ENCODE results near the gene POU2F1.

GRCh38 chr1:167247754-167248153 lies 27.1 kb downstream of the POU2F1 start:
- TF ChIP-seq, protein P1, sequence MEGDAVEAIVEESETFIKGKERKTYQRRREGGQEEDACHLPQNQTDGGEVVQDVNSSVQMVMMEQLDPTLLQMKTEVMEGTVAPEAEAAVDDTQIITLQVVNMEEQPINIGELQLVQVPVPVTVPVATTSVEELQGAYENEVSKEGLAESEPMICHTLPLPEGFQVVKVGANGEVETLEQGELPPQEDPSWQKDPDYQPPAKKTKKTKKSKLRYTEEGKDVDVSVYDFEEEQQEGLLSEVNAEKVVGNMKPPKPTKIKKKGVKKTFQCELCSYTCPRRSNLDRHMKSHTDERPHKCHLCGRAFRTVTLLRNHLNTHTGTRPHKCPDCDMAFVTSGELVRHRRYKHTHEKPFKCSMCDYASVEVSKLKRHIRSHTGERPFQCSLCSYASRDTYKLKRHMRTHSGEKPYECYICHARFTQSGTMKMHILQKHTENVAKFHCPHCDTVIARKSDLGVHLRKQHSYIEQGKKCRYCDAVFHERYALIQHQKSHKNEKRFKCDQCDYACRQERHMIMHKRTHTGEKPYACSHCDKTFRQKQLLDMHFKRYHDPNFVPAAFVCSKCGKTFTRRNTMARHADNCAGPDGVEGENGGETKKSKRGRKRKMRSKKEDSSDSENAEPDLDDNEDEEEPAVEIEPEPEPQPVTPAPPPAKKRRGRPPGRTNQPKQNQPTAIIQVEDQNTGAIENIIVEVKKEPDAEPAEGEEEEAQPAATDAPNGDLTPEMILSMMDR (IDR thresholded peaks at IDR 0.05; ENCODE audit: low read length), result no peak
- no peak for TF ChIP-seq EZH2phosphoT487 (IDR thresholded peaks at IDR 0.05; ENCODE audit: low read length)
